ENCODE measurements around the gene SGSM2.
A peak's percentile ranks its signal among the peaks of the same experiment; 100 is the strongest.

Gene SGSM2

DNA sequence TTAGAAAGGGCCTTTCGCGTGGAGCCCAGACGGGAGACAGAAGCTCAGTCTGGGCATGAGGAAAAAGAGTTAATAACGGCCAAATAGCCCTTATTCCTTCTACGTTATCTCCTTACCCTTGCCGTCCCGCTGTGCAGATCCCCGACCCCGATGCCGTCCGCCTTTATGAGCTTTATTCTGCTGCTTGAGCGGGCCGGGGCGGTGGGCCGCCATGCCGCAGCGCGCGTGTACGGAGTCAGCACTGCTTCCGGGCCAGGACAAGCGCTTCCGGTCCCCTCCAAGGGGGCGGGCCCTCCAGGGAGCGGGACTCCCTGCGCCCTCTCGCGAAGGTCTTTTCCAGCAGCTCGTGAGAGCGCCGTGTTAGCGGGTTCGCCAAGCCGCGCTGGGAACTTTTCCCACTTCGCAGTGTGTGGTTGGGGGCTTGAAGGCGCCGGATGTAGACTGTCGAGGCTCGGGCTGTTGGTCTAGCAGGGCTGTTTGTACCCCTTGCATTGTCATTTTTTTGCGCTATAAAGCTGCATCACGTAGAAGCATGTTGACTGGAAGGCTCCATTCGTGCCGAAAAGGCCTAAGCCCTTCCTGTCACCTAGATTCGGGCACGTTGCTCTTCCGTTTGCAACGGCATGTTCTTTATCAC is 968 bp upstream of the SGSM2 start, which contains the start of gene TSR1:
Gene TSR1 (minus strand): TSS at position 243 of the 637 bp plus-strand sequence. CDS start 30 bp downstream, at position 213.
- DNase-seq (ENCODE audit: low read depth) = peak; percentile 85
- TF ChIP-seq, protein P1, sequence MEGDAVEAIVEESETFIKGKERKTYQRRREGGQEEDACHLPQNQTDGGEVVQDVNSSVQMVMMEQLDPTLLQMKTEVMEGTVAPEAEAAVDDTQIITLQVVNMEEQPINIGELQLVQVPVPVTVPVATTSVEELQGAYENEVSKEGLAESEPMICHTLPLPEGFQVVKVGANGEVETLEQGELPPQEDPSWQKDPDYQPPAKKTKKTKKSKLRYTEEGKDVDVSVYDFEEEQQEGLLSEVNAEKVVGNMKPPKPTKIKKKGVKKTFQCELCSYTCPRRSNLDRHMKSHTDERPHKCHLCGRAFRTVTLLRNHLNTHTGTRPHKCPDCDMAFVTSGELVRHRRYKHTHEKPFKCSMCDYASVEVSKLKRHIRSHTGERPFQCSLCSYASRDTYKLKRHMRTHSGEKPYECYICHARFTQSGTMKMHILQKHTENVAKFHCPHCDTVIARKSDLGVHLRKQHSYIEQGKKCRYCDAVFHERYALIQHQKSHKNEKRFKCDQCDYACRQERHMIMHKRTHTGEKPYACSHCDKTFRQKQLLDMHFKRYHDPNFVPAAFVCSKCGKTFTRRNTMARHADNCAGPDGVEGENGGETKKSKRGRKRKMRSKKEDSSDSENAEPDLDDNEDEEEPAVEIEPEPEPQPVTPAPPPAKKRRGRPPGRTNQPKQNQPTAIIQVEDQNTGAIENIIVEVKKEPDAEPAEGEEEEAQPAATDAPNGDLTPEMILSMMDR (conservative IDR thresholded peaks at IDR 0.05; ENCODE audit: control insufficient read depth, insufficient read depth, low read depth, low read length) = peak; percentile 9
- peak within 1 kb of the TSS; percentile 97 for H3K4me3 ChIP-seq (ENCODE audit: control insufficient read depth, low read depth, low read length)

DNA sequence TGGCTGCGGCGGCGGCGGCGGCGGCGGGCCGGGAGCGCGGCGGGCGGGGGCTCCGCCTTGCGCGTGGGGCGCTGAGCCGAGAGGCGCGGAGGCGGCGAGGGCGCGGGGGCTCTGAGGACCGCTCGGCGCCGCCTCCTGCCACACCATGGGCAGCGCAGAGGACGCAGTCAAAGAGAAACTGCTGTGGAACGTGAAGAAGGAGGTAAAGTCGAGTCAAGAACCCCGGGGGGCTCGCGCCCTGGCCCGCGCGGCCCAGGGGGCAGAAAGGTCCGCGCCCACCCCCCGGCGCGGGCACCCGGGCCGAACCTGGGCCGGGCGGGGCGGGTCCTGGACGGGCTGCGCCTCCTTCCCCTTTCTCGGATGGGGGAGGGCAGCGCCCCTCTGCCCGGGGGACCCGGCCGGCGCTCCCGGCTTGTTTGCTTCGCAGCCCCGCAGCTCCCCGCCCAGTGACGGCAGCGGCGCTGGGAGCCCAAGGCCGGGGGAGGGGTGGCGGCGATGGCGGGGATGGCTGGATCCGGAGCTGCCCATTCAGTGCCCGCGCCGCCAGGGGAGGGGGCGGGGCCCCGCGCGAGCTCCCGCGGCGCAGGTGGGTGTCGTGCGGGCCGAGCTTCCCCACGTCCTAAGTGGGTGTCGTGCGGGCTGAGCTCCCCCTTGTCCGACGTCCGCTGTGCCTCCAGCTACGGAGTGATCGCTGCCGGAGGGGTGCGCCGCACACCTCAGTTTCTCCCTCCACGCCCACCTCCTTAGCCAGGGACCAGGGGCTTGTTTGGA is 428 bp downstream of the SGSM2 start:
- peak; percentile 26 for DNase-seq (ENCODE audit: low read depth)
- TF ChIP-seq, protein P1 (conservative IDR thresholded peaks at IDR 0.05; ENCODE audit: control insufficient read depth, insufficient read depth, low read depth, low read length) = no peak
- peak overlapping the region; percentile 97 for H3K4me3 ChIP-seq (ENCODE audit: control insufficient read depth, low read depth, low read length)

DNA sequence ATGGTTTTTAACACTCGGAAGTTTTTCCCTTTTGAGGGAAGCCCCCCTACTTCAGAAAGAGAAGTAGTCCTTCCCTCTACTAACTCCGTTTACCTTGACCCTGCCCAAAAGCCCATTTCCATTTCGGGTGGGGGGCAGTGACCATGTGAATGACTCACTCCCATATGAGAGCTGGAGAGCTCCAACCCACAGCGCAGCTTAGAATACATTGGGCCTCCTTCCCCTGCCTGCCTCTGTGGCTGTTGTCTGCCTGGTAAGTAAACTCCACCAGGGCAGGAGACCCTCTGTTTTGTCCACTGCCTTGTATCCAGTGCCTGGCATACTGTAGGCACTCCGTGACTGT is 985 bp downstream of the SGSM2 start:
- H3K4me3 ChIP-seq (ENCODE audit: control insufficient read depth, low read depth, low read length) = peak overlapping the region; percentile 97
- TF ChIP-seq, protein P1 (conservative IDR thresholded peaks at IDR 0.05; ENCODE audit: control insufficient read depth, insufficient read depth, low read depth, low read length) = no peak
- no peak for DNase-seq (ENCODE audit: low read depth)

DNA sequence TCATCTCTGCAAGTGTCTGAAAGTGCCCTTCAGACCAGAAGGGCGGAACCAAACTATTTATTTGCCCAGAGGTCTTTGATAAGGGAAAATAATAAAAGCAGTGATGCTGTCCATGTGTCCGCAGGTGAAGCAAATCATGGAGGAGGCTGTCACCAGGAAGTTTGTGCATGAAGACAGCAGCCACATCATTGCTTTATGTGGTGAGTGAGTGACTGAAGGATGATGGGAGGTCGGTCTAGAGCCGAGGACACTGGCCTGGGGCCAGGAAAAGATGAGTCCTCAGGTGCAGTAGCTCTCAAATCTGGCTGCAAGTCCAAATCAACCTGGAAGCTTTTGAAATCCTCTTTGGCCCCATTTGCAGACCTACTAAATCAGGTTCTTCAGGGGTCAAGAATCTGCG is 6.1 kb downstream of the SGSM2 start:
- TF ChIP-seq, protein P1 (conservative IDR thresholded peaks at IDR 0.05; ENCODE audit: control insufficient read depth, insufficient read depth, low read depth, low read length) = no peak
- DNase-seq (ENCODE audit: low read depth) = no peak
- no peak overlapping the region for H3K4me3 ChIP-seq (ENCODE audit: control insufficient read depth, low read depth, low read length)

DNA sequence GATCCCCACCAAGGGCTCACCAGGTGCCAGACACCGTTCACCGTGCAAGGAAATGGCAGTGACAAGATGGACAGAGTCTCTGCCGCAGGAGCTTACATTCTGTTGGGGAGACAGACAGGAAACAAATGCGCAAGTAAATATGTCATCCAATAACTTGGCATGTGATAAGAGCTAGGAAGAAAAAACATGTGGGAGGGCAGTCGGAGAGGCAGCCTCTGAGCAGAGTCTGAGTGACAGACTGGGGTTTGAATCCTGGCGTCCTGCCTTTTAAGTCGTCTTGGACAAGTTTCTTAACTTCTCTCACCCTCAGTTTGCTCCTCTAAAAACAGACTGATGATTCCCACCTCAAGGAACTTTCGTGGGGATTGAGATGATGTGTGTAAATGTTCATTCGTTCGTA is 7.2 kb downstream of the SGSM2 start:
- TF ChIP-seq, protein P1 (conservative IDR thresholded peaks at IDR 0.05; ENCODE audit: control insufficient read depth, insufficient read depth, low read depth, low read length) = no peak
- H3K4me3 ChIP-seq (ENCODE audit: control insufficient read depth, low read depth, low read length) = no peak overlapping the region
- DNase-seq (ENCODE audit: low read depth) = peak; percentile 55

DNA sequence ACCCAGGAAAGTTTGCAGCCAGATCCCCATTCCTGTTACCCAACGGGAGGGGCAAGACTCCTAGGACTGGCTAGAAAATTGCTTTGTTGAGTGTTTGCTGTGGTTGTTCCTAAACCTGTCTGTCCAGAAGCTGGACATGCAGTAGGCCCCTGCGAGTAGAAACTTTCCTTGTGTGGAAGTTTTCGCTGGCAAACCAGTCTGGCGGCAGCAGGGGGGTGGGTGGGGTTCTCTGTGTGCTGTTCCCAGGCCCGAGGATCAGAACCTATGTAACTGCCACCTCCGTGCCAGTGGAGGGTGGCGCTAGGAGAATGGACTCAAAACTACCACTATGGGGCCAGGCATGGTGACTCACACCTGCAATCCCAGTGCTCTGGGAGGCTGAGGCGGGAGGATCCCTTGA is 9.2 kb downstream of the SGSM2 start:
- no peak overlapping the region for H3K4me3 ChIP-seq (ENCODE audit: control insufficient read depth, low read depth, low read length)
- peak; percentile 12 for DNase-seq (ENCODE audit: low read depth)
- TF ChIP-seq, protein P1 (conservative IDR thresholded peaks at IDR 0.05; ENCODE audit: control insufficient read depth, insufficient read depth, low read depth, low read length) = no peak
